K562 (cell line): ENCODE measurements around the gene CD101. TPM values are rescaled to one million over a fixed set of nuclear protein-coding genes. Genes with fewer than 3 reads are reported as not detected.

ENCODE experiments used
- ATAC-seq: fragments of 200-7000 bp; cut with Tn5 transposase; 3 replicates; pipeline ENCODE4 v1.9.1; 2020; ENCODE audit warnings: moderate library complexity
- BruUV-seq: library from RNA; stranded (reverse); fragments of 400-500 nt; replicated peaks from 2 replicates; lab custom pipeline; 2021; lab: Mats Ljungman, UMichigan
- CTCF ChIA-PET: fragments of 300-600 bp; formaldehyde crosslinking; extraction: SDS; loops from one replicate; lab custom pipeline; 2021; ENCODE audit warnings: low intra/inter-chr PET ratio; lab: Yijun Ruan, JAX
- POLR2A ChIA-PET: fragments of 300-600, 350-650 bp; sonication (Branson Sonifier 250); formaldehyde crosslinking; extraction: SDS; loops from one replicate; lab custom pipeline; 2021; ENCODE audit warnings: antibody characterized with exemption, inconsistent platforms; lab: Yijun Ruan, JAX
- DNase-seq, 4 experiments: peaks; one replicate each; pipeline versions ENCODE4 v3.0.0 to v3.0.0-alpha.2; 2011 to 2018; ENCODE audit warnings: low spot score in 3 of 4, mixed read lengths in 3 of 4; ENCODE audit errors: extremely low read depth in 1 of 4
- FAIRE-seq: peaks from 2 replicates; lab custom pipeline; 2011; peaks lifted over from hg19 to GRCh38; lab: Jason Lieb, UNC
- H2AFZ ChIP-seq: 2 replicates; pipeline ENCODE4 v1.6.0; 2011; ENCODE audit warnings: low read depth, low read length, control low read depth, inconsistent platforms
- H3K27ac ChIP-seq: fragments of 200-600 bp; 3 replicates; pipeline ENCODE4 v1.8.0; 2011; ENCODE audit warnings: low read depth, mild to moderate bottlenecking, control low read depth, inconsistent platforms, low read length, moderate library complexity, mixed read lengths; ENCODE audit errors: extremely low read depth
- H3K27me3 ChIP-seq, 2 experiments: fragments of 300-600 bp in 1 of 2; 2 replicates in 1 of 2; 3 replicates in 1 of 2; pipeline versions ENCODE4 v1.6.0 to v1.8.0; 2011; ENCODE audit warnings: inconsistent platforms in 2 of 2, low read length in 2 of 2, mild to moderate bottlenecking in 1 of 2, mixed read lengths in 1 of 2, moderate library complexity in 1 of 2; ENCODE audit not compliant: control insufficient read depth in 2 of 2, insufficient read depth in 2 of 2
- H3K36me3 ChIP-seq: fragments of 300-600 bp; 3 replicates; pipeline ENCODE4 v1.8.0; 2011; ENCODE audit warnings: mild to moderate bottlenecking, low read length, inconsistent platforms; ENCODE audit not compliant: control insufficient read depth, insufficient read depth
- H3K4me1 ChIP-seq, 2 experiments: fragments of 200-600 bp in 1 of 2; replicated peaks in 1 of 2; 2 replicates in 1 of 2; 3 replicates in 1 of 2; pipeline versions ENCODE4 v1.5.1 to v1.8.0; 2011; ENCODE audit warnings: inconsistent platforms in 2 of 2, low read length in 2 of 2, mild to moderate bottlenecking in 1 of 2, mixed read lengths in 1 of 2, moderate library complexity in 1 of 2; ENCODE audit not compliant: control insufficient read depth in 2 of 2, insufficient read depth in 2 of 2
- H3K4me2 ChIP-seq: 2 replicates; pipeline ENCODE4 v1.6.1; 2011; ENCODE audit warnings: low read length, control low read depth, inconsistent platforms, mixed read lengths; ENCODE audit not compliant: insufficient read depth
- H3K4me3 ChIP-seq: fragments of 200-600 bp; sonication (generic), shearing (Covaris generic); 2 replicates; pipeline ENCODE4 v1.5.1; 2016; ENCODE audit warnings: control low read depth, inconsistent platforms
- H3K79me2 ChIP-seq: fragments of 200-600 bp; 3 replicates; pipeline ENCODE4 v1.8.0; 2011; ENCODE audit warnings: low read length, inconsistent platforms; ENCODE audit not compliant: control insufficient read depth, insufficient read depth
- H3K9ac ChIP-seq, 2 experiments: 2 replicates each; pipeline versions ENCODE4 v1.6.0 to v1.6.1; 2011; ENCODE audit warnings: low read depth in 2 of 2, low read length in 2 of 2, control low read depth in 1 of 2, inconsistent platforms in 1 of 2, mild to moderate bottlenecking in 1 of 2, mixed read lengths in 1 of 2; ENCODE audit not compliant: insufficient read depth in 1 of 2
- H3K9me1 ChIP-seq: one replicate; pipeline ENCODE4 v1.6.0; 2011; ENCODE audit warnings: inconsistent platforms, mild to moderate bottlenecking, low read length, moderate library complexity; ENCODE audit not compliant: control insufficient read depth, insufficient read depth
- H3K9me3 ChIP-seq: replicated peaks from 2 replicates; pipeline ENCODE4 v1.5.1; 2011; ENCODE audit warnings: low read depth, low read length, inconsistent platforms; ENCODE audit not compliant: control insufficient read depth, insufficient read depth
- H4K20me1 ChIP-seq: replicated peaks from 2 replicates; pipeline ENCODE4 v1.6.1; 2011; ENCODE audit warnings: low read length, inconsistent platforms, mixed read lengths; ENCODE audit not compliant: control insufficient read depth, insufficient read depth
- MCM3 ChIP-seq: fragments of 450-650 bp; IDR thresholded peaks from 2 replicates; pipeline ENCODE4 v1.6.1; 2016
- SMARCC2 ChIP-seq: fragments of 450-650 bp; IDR thresholded peaks from 2 replicates; pipeline ENCODE4 v1.6.1; 2017; ENCODE audit warnings: antibody characterized with exemption, moderate library complexity, mild to moderate bottlenecking, low read depth
- WGBS: fragments of 100-300 bp; shearing (Covaris generic); methylation state at CpG from one replicate; pipeline ENCODE4 v1.1.6; 2016; ENCODE audit warnings: low coverage, mixed read lengths; ENCODE audit not compliant: insufficient coverage; ENCODE audit errors: missing lambda C conversion rate; 5-methylcytosine and 5-hydroxymethylcytosine counted together
- in situ Hi-C: fragments of 300-500 bp; cut with MboI; formaldehyde crosslinking; loops from 4 replicates; pipeline ENCODE4 v1.15.0; 2018; ENCODE audit warnings: inconsistent platforms, mixed read lengths
- intact Hi-C: fragments of 100-400 bp; cut with micrococcal nuclease; formaldehyde crosslinking; loops from 2 replicates; pipeline ENCODE4 v1.14.2; 2022
- polyA plus RNA-seq, 8 experiments: library from polyadenylated mRNA; depleted of rRNA in 4 of 8; stranded (reverse) in 5 of 8; unstranded in 3 of 8; fragments of >200 nt; fragmentation: Nextera tagmentation in 2 of 8; fragmentation: Illumina TruSeq in 1 of 8; extraction: Ambion mirVana in 2 of 8; extraction: Trizol in 1 of 8; gene quantifications; 2 replicates each; pipeline versions ENCODE4 v1.2.1 to v1.2.3, GENCODE V29; 2011 to 2014; ENCODE audit warnings: inconsistent platforms in 1 of 8, missing spikeins in 1 of 8
- total RNA-seq, 7 experiments: library from RNA; depleted of rRNA in 6 of 7; stranded (reverse); fragments of >200 nt in 6 of 7; fragmentation: Illumina TruSeq in 2 of 7; extraction: Trizol in 2 of 7; gene quantifications; 2 replicates each; pipeline versions ENCODE4 v1.2.1 to v1.2.3, GENCODE V29; 2011 to 2021; ENCODE audit warnings: low replicate concordance in 1 of 7
- TF ChIP-seq, protein P1 (sequence below): fragments of 450-650 bp; IDR thresholded peaks from 2 replicates; pipeline ENCODE4 v1.6.1; 2016; ENCODE audit warnings: low read depth

CD101 gene
- total and polyA plus RNA-seq, 9 of the 15 experiments (the other 6 are each of a cell fraction or from before 2014, with no cell fraction given), result 0.04 to 1.1 (median 0.20) TPM

DNA sequence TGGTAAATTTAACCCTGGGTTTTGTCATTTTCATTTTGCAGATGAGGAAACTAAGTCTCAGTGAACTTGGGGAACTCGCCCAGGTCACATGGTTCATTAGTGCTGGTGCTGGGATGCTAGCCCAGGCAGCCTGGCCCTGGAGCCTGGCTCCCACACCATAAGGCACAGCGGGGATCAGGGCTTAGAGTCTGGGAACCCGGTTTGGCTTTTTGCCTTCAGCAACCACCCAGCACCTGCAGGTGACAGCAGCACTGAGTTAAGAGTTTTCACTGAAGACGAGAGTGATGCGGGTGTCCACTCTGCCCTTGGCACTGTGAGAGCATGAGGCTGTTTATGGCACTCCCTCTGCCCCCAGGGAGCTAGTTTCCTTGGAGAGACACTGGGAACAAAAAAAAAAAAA lies 18.4 kb upstream of the CD101 start:
- Histone ChIP-seq H3K4me1 (peaks cover 7 to 13% of the 10 kb centered on the region in 2 experiments), H3K27ac (no peak overlapping the region), H3K27me3 (no peaks in the 10 kb centered on the region), H3K36me3 (peaks cover 18% of the 10 kb centered on the region; the same call in 1 of the 3 replicates), H3K9ac (no peak overlapping the region), H3K4me3 (no peak overlapping the region), H3K9me1 (no peaks in the 10 kb centered on the region), H3K4me2 (no peak overlapping the region), H2AFZ (no peak overlapping the region), H3K79me2 (no peaks in the 10 kb centered on the region), H4K20me1 (no peaks in the 10 kb centered on the region), H3K9me3 (no peaks in the 10 kb centered on the region)
- CTCF ChIA-PET, result no interaction called here
- no peak for ATAC-seq
- in situ Hi-C loops (no loop called here), intact Hi-C loops (no loop called here)
- DNase-seq, result no peak
- POLR2A ChIA-PET, result interaction anchor here (0.6 to 1.3 kb wide), 3 partner anchors 9 to 85 kb away, joined by 3 to 5 read pairs (median 3); no protein-coding TSS in a partner anchor
- no TSS peak for BruUV-seq
- TF ChIP-seq MCM3 (no peak), SMARCC2 (no peak)
- TF ChIP-seq, protein P1, sequence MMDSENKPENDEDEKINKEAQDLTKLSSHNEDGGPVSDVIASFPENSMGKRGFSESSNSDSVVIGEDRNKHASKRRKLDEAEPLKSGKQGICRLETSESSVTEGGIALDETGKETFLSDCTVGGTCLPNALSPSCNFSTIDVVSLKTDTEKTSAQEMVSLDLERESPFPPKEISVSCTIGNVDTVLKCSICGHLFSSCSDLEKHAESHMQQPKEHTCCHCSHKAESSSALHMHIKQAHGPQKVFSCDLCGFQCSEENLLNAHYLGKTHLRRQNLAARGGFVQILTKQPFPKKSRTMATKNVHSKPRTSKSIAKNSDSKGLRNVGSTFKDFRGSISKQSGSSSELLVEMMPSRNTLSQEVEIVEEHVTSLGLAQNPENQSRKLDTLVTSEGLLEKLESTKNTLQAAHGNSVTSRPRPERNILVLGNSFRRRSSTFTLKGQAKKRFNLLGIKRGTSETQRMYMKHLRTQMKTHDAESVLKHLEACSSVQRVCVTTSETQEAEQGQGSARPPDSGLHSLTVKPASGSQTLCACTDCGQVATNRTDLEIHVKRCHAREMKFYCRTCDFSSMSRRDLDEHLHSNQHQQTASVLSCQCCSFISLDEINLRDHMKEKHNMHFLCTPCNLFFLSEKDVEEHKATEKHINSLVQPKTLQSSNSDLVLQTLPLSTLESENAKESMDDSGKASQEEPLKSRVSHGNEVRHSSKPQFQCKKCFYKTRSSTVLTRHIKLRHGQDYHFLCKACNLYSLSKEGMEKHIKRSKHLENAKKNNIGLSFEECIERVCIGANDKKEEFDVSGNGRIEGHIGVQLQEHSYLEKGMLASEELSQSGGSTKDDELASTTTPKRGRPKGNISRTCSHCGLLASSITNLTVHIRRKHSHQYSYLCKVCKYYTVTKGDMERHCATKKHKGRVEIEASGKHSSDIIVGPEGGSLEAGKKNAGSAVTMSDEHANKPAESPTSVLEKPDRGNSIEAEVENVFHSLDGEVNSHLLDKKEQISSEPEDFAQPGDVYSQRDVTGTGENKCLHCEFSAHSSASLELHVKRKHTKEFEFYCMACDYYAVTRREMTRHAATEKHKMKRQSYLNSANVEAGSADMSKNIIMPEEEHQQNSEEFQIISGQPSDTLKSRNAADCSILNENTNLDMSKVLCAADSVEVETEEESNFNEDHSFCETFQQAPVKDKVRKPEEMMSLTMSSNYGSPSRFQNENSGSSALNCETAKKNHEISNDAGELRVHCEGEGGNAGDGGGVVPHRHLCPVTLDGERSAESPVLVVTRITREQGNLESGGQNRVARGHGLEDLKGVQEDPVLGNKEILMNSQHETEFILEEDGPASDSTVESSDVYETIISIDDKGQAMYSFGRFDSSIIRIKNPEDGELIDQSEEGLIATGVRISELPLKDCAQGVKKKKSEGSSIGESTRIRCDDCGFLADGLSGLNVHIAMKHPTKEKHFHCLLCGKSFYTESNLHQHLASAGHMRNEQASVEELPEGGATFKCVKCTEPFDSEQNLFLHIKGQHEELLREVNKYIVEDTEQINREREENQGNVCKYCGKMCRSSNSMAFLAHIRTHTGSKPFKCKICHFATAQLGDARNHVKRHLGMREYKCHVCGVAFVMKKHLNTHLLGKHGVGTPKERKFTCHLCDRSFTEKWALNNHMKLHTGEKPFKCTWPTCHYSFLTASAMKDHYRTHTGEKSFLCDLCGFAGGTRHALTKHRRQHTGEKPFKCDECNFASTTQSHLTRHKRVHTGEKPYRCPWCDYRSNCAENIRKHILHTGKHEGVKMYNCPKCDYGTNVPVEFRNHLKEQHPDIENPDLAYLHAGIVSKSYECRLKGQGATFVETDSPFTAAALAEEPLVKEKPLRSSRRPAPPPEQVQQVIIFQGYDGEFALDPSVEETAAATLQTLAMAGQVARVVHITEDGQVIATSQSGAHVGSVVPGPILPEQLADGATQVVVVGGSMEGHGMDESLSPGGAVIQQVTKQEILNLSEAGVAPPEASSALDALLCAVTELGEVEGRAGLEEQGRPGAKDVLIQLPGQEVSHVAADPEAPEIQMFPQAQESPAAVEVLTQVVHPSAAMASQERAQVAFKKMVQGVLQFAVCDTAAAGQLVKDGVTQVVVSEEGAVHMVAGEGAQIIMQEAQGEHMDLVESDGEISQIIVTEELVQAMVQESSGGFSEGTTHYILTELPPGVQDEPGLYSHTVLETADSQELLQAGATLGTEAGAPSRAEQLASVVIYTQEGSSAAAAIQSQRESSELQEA, result no peak
- 71% methylated on average over 5 of the region's 5 CpGs for WGBS
- no peak for FAIRE-seq
